Endothelial cell of hepatic sinusoid (primary cell): ENCODE measurements around the gene SLC9B2.
"Not testable (repeated sequence)": the region's sequence is repeated elsewhere in the genome, so short reads cannot be mapped to it uniquely, and the experiment has no call there.

Experiments
- in situ Hi-C: cut with HindIII; loops from 2 replicates; pipeline ENCODE4 v1.10.0; 2017; ENCODE audit warnings: low sequenced_read_pairs

Gene SLC9B2

DNA sequence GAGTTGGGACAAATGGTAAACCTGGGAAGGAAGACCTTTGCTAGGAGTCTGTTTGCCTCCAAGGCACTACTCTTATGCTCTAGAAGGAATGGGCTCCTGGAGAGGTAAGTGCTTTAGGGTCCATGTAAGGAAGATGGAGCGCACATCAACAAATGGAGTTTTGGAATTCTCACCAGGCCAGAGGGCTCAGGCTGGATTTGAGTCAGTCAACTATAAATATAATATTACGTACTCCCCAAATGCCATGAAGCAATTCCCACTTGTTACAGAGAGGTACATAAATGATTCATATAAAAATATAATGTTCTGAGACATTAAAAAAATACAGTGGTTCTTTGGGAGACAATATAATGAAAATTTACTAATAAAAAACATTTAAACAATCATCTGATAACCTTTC, 55.4 kb downstream of the SLC9B2 start:
- in situ Hi-C loops: loop anchor here (5.0 to 25.0 kb wide), 2 partner anchors 56 to 409 kb away; partner anchors contain the start of gene SLC9B2

DNA sequence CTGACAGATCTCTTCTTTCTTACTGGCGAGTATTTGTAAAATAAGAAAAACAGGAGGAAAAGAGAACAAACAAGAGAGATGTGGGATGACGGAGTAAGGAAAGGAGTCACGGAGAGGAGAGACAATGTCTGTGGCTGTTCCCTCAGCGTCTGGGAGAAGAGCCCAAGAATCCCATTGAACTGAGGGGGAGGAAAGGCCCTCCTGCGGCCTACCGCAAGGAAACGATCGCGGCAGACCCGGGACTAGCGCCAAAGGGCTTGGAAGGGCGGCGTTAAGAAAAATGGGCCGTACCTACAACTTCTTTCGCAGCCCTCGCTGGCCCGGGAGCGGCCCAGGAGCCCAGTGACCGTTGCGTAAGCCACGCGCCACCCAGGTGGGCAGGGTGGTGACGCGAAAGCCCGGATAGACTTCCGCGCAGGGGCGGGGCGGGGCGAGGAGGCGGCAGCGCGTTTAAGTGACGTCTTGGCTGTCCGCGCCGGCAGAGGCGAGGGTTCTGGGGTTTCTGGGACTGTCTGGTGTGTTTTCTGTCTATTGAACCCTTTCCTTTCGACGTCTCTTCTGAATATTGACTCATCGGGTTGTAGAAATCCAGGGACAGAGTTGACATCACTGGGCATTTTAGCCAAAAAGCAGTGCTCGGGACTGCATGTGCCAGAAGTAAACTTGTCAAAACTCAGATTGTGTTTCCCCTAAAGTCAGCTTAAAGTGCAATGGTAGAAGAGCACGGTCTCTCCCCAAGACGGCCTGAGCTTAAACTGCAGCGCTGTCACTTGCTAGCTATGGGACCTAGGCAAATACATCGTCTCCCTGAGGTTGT, 57.0 kb downstream of the SLC9B2 start, which contains the start of gene SLC9B1:
SLC9B1 (minus strand) TSS at position 398 of the 817 bp plus-strand sequence. CDS start 27,994 bp downstream, outside the sequence.
- in situ Hi-C loops: loop anchor here (5.0 to 25.0 kb wide), 2 partner anchors 58 to 407 kb away; partner anchors contain the start of gene SLC9B2

- in situ Hi-C loops: loop anchor here (25.0 kb wide), 1 partner anchor 406 kb away; no protein-coding TSS in a partner anchor
Measured at GRCh38 chr4:103018391-103019307, 57.9 kb downstream of the SLC9B2 start.

GRCh38 chr4:103012551-103012950, 64.0 kb downstream of the SLC9B2 start:
- in situ Hi-C loops: loop anchor here (25.0 kb wide), 1 partner anchor 400 kb away; no protein-coding TSS in a partner anchor

DNA sequence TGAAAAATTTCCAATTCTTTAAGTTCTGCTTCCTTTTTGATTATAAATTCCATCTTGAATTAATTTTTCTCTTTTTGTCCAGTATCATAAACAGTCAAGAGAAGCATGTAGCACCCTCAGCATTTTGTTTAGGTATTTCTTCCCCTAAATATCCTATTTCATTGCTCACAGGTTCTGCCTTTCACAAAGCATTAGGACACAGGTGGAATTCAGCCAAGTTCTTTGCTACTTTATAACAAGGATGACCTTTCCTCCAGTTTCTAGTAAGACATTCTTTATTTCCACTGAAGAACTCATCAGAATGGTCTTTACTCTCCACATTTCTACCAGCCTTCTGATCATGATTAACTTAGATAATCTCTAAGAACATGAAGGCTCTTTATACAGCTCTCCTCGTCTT, 64.5 kb downstream of the SLC9B2 start:
- in situ Hi-C loops: loop anchor here (25.0 kb wide), 1 partner anchor 400 kb away; no protein-coding TSS in a partner anchor

GRCh38 chr4:103011378-103012025, 65.1 kb downstream of the SLC9B2 start:
- in situ Hi-C loops: loop anchor here (25.0 kb wide), 1 partner anchor 399 kb away; no protein-coding TSS in a partner anchor

DNA sequence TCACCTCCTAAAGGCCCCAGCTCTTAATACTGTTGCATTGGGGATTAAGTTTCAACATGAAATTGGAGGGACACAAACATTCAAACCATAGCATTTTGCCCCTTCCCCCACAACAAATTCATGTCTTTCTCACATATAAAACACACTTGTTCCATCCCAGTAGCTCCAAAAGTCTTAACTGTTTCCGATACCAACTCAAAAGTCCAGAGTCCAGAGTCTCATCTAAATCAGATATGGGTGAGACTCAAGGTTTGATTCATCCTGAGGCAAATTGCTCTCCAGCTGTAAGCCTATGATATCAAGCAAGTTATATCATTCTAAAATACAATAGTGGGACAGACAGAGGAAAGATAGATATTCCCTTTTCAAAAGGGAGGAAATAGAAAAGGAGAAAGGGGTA, 65.8 kb downstream of the SLC9B2 start:
- in situ Hi-C loops: loop anchor here (25.0 kb wide), 1 partner anchor 399 kb away; no protein-coding TSS in a partner anchor

GRCh38 chr4:103008875-103009729, 67.5 kb downstream of the SLC9B2 start:
- in situ Hi-C loops: loop anchor here (25.0 kb wide), 1 partner anchor 397 kb away; no protein-coding TSS in a partner anchor

- in situ Hi-C loops: loop anchor here (25.0 kb wide), 1 partner anchor 390 kb away; no protein-coding TSS in a partner anchor
Measured at GRCh38 chr4:103002551-103002950, 74.0 kb downstream of the SLC9B2 start.

DNA sequence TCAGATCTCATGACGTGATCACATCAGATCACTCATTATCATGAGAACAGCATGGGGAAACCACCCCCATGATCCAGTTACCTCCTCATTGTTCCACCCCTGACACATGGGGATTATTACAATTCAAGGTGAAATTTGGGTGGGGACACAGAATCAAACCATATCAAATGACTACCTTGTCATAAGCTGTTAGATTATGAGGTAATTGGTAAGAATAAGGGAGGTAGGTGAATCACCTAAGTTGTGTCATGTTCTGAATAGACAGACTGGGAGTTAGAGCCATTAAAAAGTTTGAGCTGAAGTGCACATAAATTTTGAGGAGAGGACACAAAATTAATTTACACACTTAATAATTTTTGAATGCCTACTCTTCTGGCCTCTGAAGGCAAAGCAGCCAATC, 81.8 kb downstream of the SLC9B2 start:
- in situ Hi-C loops: no loop called here

DNA sequence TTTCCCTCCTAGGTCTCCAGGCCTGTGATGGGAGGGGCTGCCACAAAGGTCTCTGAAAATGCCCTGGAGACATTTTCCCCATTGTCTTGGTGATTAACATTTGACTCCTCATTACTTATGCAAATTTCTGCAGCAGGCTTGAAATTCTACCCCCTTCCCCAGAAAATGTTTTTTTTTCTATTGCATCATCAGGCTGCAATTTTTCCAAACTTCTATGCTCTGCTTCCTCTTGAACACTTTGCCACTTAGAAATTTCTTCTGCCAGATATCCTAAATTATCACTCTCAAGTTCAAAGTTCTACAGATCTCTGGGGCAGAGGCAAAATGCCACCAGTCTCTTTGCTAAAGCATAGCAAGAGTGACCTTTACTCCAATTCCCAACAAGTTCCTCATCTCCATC, 82.6 kb downstream of the SLC9B2 start:
- in situ Hi-C loops: not testable (repeated sequence)

DNA sequence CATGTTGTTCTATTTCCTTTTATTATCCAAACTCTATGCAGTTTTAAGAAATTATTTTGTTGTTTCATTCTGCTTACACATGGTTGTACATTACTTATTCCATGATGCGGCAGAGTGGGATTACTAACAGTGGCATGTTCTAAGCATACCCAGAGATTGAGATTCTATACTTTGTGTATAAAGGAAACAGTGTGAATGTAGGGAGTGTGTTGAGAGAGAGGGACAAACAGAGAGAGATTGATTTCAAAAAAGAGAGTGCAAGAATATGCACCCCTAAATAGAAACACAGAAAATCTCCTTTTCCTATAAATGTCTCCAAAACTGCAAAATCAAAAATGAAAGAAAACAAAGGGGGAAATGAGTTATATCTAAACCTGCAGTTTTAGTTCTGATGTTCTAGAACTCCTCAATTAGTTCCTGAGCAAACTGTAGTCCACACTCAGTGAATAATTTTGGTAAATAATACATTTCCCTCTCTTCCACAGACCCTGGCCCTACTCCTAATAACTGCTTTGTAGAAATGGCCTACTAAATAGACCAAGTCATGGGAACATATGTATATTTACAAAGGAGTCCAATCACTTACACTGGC, 88.0 kb downstream of the SLC9B2 start:
- in situ Hi-C loops: no loop called here

DNA sequence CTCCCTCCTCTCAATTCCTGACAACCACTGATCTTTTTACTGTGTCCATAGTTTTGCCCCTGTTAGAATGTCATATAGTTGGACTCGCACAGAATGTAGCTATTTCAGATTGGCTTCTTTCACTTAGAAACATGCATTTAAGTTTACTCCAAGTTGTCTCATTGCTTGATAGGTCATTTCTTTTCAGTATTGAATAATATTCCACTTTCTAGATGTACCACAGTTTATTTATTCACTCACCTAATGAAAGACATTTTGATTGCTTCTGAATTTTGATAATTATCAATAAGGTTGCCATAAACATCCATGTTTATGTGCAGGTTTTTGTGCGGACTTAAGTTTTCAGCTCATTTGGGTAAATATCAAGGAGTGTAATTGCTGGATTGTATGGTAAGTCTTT, 95.6 kb downstream of the SLC9B2 start:
- in situ Hi-C loops: no loop called here
